Measurements from ENCODE around the gene SRGAP1. TPM values are rescaled to one million over a fixed set of nuclear protein-coding genes. Genes with fewer than 3 reads are reported as not detected.

The SRGAP1 gene
- polyA plus RNA-seq, 1 donor (not counting 4 experiments of a cell fraction or from before 2014, with no cell fraction given) = 4.5 TPM

GRCh38 chr12:63804746-63805145 is 39.8 kb upstream of the SRGAP1 start:
- no peaks in the 10 kb centered on the region for H3K9me1 ChIP-seq (ENCODE audit: control insufficient read depth, extremely low read depth, insufficient read depth, low read length)
- FAIRE-seq = no peak
- H4K20me1 ChIP-seq (ENCODE audit: control insufficient read depth, extremely low read depth, insufficient read depth, low read length) = no peaks in the 10 kb centered on the region
- no peak overlapping the region for H3K4me2 ChIP-seq (ENCODE audit: control insufficient read depth, extremely low read depth, insufficient read depth, low read depth, low read length)
- no peaks in the 10 kb centered on the region for H3K9me3 ChIP-seq (ENCODE audit: control insufficient read depth, low read depth, low read length)
- peaks cover 2 to 7% of the 10 kb centered on the region in 2 experiments for H3K36me3 ChIP-seq (ENCODE audit: control insufficient read depth in 2 of 2, extremely low read depth in 1 of 2, insufficient read depth in 2 of 2, low read length in 2 of 2)
- TF ChIP-seq EZH2 (IDR thresholded peaks at IDR 0.05; ENCODE audit: low read length) = no peak
- TF ChIP-seq, protein P1, sequence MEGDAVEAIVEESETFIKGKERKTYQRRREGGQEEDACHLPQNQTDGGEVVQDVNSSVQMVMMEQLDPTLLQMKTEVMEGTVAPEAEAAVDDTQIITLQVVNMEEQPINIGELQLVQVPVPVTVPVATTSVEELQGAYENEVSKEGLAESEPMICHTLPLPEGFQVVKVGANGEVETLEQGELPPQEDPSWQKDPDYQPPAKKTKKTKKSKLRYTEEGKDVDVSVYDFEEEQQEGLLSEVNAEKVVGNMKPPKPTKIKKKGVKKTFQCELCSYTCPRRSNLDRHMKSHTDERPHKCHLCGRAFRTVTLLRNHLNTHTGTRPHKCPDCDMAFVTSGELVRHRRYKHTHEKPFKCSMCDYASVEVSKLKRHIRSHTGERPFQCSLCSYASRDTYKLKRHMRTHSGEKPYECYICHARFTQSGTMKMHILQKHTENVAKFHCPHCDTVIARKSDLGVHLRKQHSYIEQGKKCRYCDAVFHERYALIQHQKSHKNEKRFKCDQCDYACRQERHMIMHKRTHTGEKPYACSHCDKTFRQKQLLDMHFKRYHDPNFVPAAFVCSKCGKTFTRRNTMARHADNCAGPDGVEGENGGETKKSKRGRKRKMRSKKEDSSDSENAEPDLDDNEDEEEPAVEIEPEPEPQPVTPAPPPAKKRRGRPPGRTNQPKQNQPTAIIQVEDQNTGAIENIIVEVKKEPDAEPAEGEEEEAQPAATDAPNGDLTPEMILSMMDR (optimal IDR thresholded peaks at IDR 0.05 in 1 of 3, IDR thresholded peaks at IDR 0.05 in 1 of 3, conservative IDR thresholded peaks at IDR 0.05 in 1 of 3; ENCODE audit: extremely low read depth in 1 of 3, insufficient read depth in 2 of 3, low read length in 3 of 3) = no peak
- H3K4me3 ChIP-seq (ENCODE audit: control insufficient read depth in 2 of 3, extremely low read depth in 1 of 3, insufficient read depth in 2 of 3, low read depth in 1 of 3, low read length in 3 of 3) = no peak overlapping the region
- H3K79me2 ChIP-seq (ENCODE audit: control insufficient read depth, insufficient read depth, low read length) = no peaks in the 10 kb centered on the region
- H2AFZ ChIP-seq (ENCODE audit: control insufficient read depth, low read length) = no peak overlapping the region
- dilution Hi-C loops (cut with MboI; ENCODE audit: extremely low pct_ligation_motif_present, low sequenced_read_pairs) = no loop called here
- DNase-seq (ENCODE audit: low read depth, low spot score) = no peak
- no peaks in the 10 kb centered on the region for H3K4me1 ChIP-seq (ENCODE audit: control insufficient read depth, extremely low read depth, insufficient read depth, low read length)
- no peak overlapping the region for H3K9ac ChIP-seq (ENCODE audit: control insufficient read depth, extremely low read depth, insufficient read depth, low read length)
- H3K27me3 ChIP-seq (ENCODE audit: control insufficient read depth, extremely low read depth, insufficient read depth, low read length) = no peaks in the 10 kb centered on the region
- no peak overlapping the region for H3K27ac ChIP-seq (ENCODE audit: control insufficient read depth, insufficient read depth, low read length)

- DNase-seq (ENCODE audit: low read depth, low spot score) = no peak
- Histone ChIP-seq H3K4me1 (ENCODE audit: control insufficient read depth, extremely low read depth, insufficient read depth, low read length) (no peaks in the 10 kb centered on the region), H4K20me1 (ENCODE audit: control insufficient read depth, extremely low read depth, insufficient read depth, low read length) (no peaks in the 10 kb centered on the region), H3K9me1 (ENCODE audit: control insufficient read depth, extremely low read depth, insufficient read depth, low read length) (no peaks in the 10 kb centered on the region), H3K27me3 (ENCODE audit: control insufficient read depth, extremely low read depth, insufficient read depth, low read length) (no peaks in the 10 kb centered on the region), H3K36me3 (ENCODE audit: control insufficient read depth in 2 of 2, extremely low read depth in 1 of 2, insufficient read depth in 2 of 2, low read length in 2 of 2) (peaks cover 2 to 7% of the 10 kb centered on the region in 2 experiments), H3K9me3 (ENCODE audit: control insufficient read depth, low read depth, low read length) (no peaks in the 10 kb centered on the region), H3K4me3 (ENCODE audit: control insufficient read depth in 2 of 3, extremely low read depth in 1 of 3, insufficient read depth in 2 of 3, low read depth in 1 of 3, low read length in 3 of 3) (no peak overlapping the region), H3K4me2 (ENCODE audit: control insufficient read depth, extremely low read depth, insufficient read depth, low read depth, low read length) (no peak overlapping the region), H3K79me2 (ENCODE audit: control insufficient read depth, insufficient read depth, low read length) (no peaks in the 10 kb centered on the region), H3K9ac (ENCODE audit: control insufficient read depth, extremely low read depth, insufficient read depth, low read length) (no peak overlapping the region), H3K27ac (ENCODE audit: control insufficient read depth, insufficient read depth, low read length) (no peak overlapping the region), H2AFZ (ENCODE audit: control insufficient read depth, low read length) (no peak overlapping the region)
- FAIRE-seq = no peak
- dilution Hi-C loops (cut with MboI; ENCODE audit: extremely low pct_ligation_motif_present, low sequenced_read_pairs) = no loop called here
- TF ChIP-seq, protein P1 (optimal IDR thresholded peaks at IDR 0.05 in 1 of 3, IDR thresholded peaks at IDR 0.05 in 1 of 3, conservative IDR thresholded peaks at IDR 0.05 in 1 of 3; ENCODE audit: extremely low read depth in 1 of 3, insufficient read depth in 2 of 3, low read length in 3 of 3) = no peak
- no peak for TF ChIP-seq EZH2 (IDR thresholded peaks at IDR 0.05; ENCODE audit: low read length)
Measured at GRCh38 chr12:63805704-63806672, 38.5 kb upstream of the SRGAP1 start.
